SU-DHL-6 (cell line): Measurements from ENCODE around the gene DIAPH3.

Experiments
- H2AFZ ChIP-seq: fragments of 200-600 bp; sonication (generic); 2 replicates; pipeline ENCODE4 v1.6.1; 2014; ENCODE audit warnings: low read depth, mild to moderate bottlenecking, moderate library complexity, mixed read lengths, antibody characterized with exemption, low read length; ENCODE audit not compliant: severe bottlenecking
- H3F3A ChIP-seq: fragments of 200-600 bp; shearing (Covaris generic); 2 replicates; pipeline ENCODE4 v1.6.0; 2016; ENCODE audit warnings: antibody characterized with exemption, mild to moderate bottlenecking; ENCODE audit not compliant: insufficient read depth
- H3K27ac ChIP-seq: fragments of 200-600 bp; sonication (generic); 2 replicates; pipeline ENCODE4 v1.5.1; 2016; ENCODE audit warnings: low read depth, mild to moderate bottlenecking, low read length, moderate library complexity, mixed read lengths
- H3K27me3 ChIP-seq: fragments of 200-600 bp; sonication (generic), shearing (Covaris generic); 2 replicates; pipeline ENCODE4 v1.6.0; 2014; ENCODE audit warnings: mild to moderate bottlenecking, low read length
- H3K36me3 ChIP-seq: fragments of 200-600 bp; sonication (generic); 2 replicates; pipeline ENCODE4 v1.6.1; 2014; ENCODE audit warnings: mild to moderate bottlenecking, low read length, mixed read lengths
- H3K4me2 ChIP-seq: fragments of 300-600, 200-600 bp; shearing (Covaris generic), sonication (generic); 2 replicates; pipeline ENCODE4 v1.6.0; 2014; ENCODE audit warnings: low read length, low read depth, mild to moderate bottlenecking; ENCODE audit not compliant: poor library complexity, severe bottlenecking
- H3K4me3 ChIP-seq: fragments of 200-600 bp; sonication (generic); 2 replicates; pipeline ENCODE4 v1.5.1; 2014; ENCODE audit warnings: antibody characterized with exemption, low read length, mild to moderate bottlenecking, mixed read lengths; ENCODE audit not compliant: insufficient read depth, poor library complexity, severe bottlenecking
- H3K79me2 ChIP-seq: fragments of 200-600 bp; sonication (generic); 2 replicates; pipeline ENCODE4 v1.6.1; 2014; ENCODE audit warnings: mild to moderate bottlenecking, low read length, moderate library complexity; ENCODE audit not compliant: insufficient read depth
- H3K9ac ChIP-seq: fragments of 200-600 bp; sonication (generic); 2 replicates; pipeline ENCODE4 v1.7.0; 2014; ENCODE audit warnings: mild to moderate bottlenecking, low read length
- H3K9me2 ChIP-seq: fragments of 200-600 bp; sonication (generic); replicated peaks from 2 replicates; pipeline ENCODE4 v1.6.1; 2014; ENCODE audit warnings: low read length; ENCODE audit not compliant: insufficient read depth
- H3K9me3 ChIP-seq: fragments of 200-600 bp; sonication (generic); 2 replicates; pipeline ENCODE4 v1.6.1; 2014; ENCODE audit warnings: low read length, mixed read lengths; ENCODE audit not compliant: insufficient read depth
- H4K20me1 ChIP-seq: fragments of 200-600 bp; sonication (generic); 2 replicates; pipeline ENCODE4 v1.6.1; 2014; ENCODE audit warnings: low read depth, mild to moderate bottlenecking, antibody characterized with exemption, low read length, moderate library complexity, mixed read lengths
- CTCF ChIP-seq: fragments of 200-600 bp; sonication (generic); IDR thresholded peaks from one replicate; pipeline ENCODE4 v1.5.1; 2017; ENCODE audit warnings: antibody characterized with exemption, mild to moderate bottlenecking, low read length, moderate library complexity; ENCODE audit not compliant: insufficient read depth, poor library complexity, severe bottlenecking
- EZH2phosphoT487 ChIP-seq: fragments of 200-600 bp; sonication (generic), shearing (Covaris generic); conservative IDR thresholded peaks from 2 replicates; pipeline ENCODE4 v1.6.1; 2018; ENCODE audit warnings: mild to moderate bottlenecking, antibody characterized with exemption, low read length, moderate library complexity, mixed read lengths

The DIAPH3 gene

DNA sequence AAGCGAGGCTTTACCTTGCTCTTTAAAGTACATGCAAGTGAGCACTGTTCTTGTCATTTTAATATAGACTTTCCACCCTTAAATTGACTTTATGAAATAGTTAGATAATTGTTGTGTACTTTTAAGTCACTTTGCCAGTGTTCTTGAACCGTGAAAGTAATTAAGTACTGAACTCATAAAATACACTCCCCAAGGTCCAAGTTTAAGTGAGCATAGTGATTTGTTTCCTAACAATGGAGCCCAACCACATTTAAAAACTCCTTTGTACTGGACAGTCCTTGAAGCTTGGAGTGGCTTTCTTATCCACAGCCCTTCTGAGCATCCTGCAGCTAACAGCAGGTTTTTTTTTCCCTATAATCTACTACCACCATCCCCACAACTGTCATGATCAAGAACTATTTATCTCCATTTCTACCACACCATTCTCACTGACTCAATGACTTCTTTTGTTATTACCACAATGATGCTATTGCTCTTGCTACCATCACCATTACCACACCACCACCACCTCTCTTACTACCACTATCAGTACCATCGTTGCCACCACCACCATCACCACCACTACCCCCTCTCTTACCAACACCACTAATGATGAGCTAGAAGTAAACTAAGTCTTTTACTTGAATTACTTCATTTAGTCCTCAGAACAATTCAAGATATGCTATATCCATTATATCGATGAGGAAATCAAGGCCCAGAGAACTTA is 452.6 kb downstream of the DIAPH3 start:
- Histone ChIP-seq H2AFZ (no peak overlapping the region), H3K36me3 (no peaks in the 10 kb centered on the region)

DNA sequence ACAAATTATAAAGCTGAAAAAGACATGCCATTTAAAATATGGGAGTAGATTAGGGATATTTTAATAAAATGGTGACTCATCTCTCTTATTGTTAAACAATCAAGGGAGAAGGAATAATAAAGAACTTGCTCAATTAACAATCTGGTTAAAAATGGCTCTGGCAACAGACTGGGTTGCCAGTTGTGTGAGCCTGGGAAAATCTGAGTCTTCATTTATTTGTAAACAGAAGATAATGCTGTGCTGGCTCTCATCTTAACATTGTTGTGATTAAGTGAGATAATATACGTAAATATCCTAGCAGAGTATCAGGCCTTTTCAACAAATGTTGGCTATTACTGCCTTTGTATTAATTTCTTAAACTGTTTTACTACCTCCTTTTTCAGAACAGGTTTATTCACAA is 453.3 kb downstream of the DIAPH3 start:
- H3K27me3 ChIP-seq, result no peaks in the 10 kb centered on the region
- TF ChIP-seq CTCF (no peak), EZH2phosphoT487 (no peak)
- H4K20me1 ChIP-seq, result no peaks in the 10 kb centered on the region
- no peaks in the 10 kb centered on the region for H3K36me3 ChIP-seq
- H3K79me2 ChIP-seq, result no peaks in the 10 kb centered on the region
- no peaks in the 10 kb centered on the region for H3K9me3 ChIP-seq
- H3F3A ChIP-seq, result no peaks in the 10 kb centered on the region
- H3K9ac ChIP-seq, result no peak overlapping the region
- H3K4me2 ChIP-seq, result no peak overlapping the region
- no peak overlapping the region for H3K4me3 ChIP-seq
- no peak overlapping the region for H3K27ac ChIP-seq
- no peak overlapping the region for H2AFZ ChIP-seq
- no peaks in the 10 kb centered on the region for H3K9me2 ChIP-seq

More for the DNA sequence above, 452.6 kb downstream of the DIAPH3 start:
- Histone ChIP-seq H3K9ac (no peak overlapping the region), H3K9me3 (no peaks in the 10 kb centered on the region), H3K79me2 (no peaks in the 10 kb centered on the region), H3K9me2 (no peaks in the 10 kb centered on the region), H4K20me1 (no peaks in the 10 kb centered on the region), H3F3A (no peaks in the 10 kb centered on the region), H3K27ac (no peak overlapping the region), H3K4me2 (no peak overlapping the region), H3K27me3 (no peaks in the 10 kb centered on the region), H3K4me3 (no peak overlapping the region)
- TF ChIP-seq CTCF (no peak), EZH2phosphoT487 (no peak)

- H2AFZ ChIP-seq, result no peak overlapping the region
- no peaks in the 10 kb centered on the region for H3K79me2 ChIP-seq
- no peak overlapping the region for H3K4me3 ChIP-seq
These were observed 457.4 kb downstream of the DIAPH3 start for GRCh38 chr13:59706101-59706976.

More at GRCh38 chr13:59706101-59706976, 457.4 kb downstream of the DIAPH3 start:
- no peaks in the 10 kb centered on the region for H3F3A ChIP-seq
- H3K36me3 ChIP-seq, result no peaks in the 10 kb centered on the region
- H3K27me3 ChIP-seq, result no peaks in the 10 kb centered on the region
- no peak overlapping the region for H3K9ac ChIP-seq
- no peak overlapping the region for H3K27ac ChIP-seq
- no peaks in the 10 kb centered on the region for H3K9me2 ChIP-seq
- H3K4me2 ChIP-seq, result peak overlapping the region; percentile 22
- H3K9me3 ChIP-seq, result no peaks in the 10 kb centered on the region
- TF ChIP-seq EZH2phosphoT487 (no peak), CTCF (no peak)
- no peaks in the 10 kb centered on the region for H4K20me1 ChIP-seq
